GM18508 (cell line): Measurements from ENCODE around the gene DZIP1L.

Experiments used
- ATAC-seq: cut with Tn5 transposase; IDR thresholded peaks from one replicate; pipeline ENCODE4 v1.9.1; 2021; ENCODE audit warnings: moderate number of reproducible peaks; ENCODE audit not compliant: insufficient read depth, unreplicated experiment

The DZIP1L gene

DNA sequence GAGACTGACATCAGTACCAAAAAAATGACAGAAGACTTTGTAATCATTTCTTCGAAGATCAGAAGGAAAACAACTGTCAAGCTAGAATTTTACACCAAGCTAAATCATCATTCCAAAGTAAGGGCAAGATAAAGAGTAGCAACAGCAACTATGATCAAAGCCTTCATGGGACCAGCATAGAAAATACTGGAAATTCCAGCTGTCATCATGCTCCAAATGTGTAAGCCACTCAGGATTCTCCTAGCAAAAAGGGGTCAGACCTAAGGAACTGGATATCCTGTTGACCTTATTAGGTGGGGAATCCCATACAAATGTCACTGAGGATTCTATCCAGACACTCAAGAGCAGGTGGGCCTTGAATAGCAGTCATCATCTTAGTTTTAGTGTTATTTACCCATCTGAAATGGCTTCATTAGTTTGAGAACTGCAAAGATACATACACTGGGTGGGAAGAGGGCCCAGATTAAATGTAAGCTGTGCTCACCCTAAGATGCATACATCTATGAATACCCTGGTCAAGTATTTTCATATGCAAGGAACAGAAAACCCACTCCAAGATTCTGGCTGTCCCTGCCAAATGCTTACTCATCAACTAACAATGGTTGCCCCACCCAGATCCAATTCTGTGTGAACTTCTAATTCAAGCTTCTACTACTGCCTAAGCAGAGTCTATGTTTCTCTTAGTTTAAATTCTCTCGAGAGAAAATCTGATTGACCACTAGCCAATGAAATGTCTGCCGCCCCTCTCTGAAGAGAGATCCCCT, 72.0 kb downstream of the DZIP1L start:
- ATAC-seq = no peak

DNA sequence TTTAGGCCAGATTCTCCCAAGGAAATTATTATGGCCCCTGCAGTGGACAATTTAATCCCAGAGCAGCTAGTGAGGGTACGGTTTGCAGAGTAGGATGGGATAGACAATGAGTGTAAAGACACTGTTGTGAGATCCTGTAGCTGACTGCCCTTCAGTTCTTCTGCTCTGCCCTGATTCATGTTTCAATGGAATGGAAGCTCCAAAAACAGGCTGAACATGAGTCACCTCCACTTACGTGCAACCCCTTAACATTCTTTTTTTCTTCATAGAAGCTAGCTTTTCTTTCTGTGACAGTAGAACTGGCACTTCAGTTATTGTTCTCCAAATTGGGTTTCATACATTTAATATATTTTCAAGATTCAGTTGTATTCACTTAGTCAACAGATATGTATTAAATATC, 73.4 kb downstream of the DZIP1L start:
- no peak for ATAC-seq

DNA sequence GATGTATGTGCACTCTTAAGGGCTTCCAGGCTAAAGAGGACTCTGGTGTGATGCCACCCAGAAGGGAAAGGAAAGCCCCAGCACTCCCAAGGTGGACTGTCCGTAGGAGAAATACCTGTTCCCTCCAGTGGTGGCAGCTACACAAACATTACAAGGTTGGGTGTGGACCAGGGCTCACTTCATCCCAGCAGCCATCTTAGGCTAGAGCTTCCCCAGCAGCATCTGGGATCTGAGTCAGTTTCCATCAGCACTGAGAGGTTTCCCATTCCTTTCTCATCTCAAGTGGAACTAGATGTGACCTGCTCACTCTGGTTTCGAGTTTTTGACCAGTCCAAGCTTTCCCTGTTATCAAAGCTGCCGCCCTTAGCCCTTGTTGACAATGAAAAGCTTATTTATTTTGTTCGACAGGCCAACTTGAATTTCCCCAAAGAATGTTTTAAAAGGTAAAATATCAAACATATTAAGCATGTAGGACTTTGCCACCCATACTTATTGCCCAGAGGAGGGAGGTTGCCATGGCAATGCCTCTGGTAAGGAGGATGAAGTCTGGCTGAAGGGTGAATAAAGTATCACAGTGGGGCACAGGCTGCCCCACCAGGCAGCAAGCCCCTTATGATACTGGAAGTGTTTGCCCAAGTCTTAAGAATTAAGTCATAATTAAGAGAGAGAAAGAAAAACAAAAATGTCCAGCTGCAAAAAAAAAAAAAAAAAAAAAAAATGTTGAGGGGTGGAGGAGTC, 76.5 kb downstream of the DZIP1L start:
- ATAC-seq = no peak

DNA sequence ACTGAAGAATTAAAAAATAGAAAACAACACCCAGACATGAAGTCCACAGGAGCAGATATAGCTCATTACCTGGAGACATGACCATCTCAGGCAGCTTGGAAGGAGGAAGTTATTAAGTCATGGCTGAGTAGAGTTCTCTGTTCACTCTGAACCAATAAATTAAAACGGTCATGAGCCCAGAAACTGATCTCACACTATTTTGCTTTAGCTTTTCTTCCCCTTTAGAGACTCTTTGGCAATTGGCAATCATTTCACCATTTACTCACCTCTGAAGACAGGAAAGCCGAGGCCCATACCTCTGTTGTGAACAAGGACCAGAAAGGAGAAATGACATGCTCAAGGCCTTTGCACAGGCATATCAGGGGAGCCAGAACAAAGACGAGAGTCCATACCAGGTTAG, 78.8 kb downstream of the DZIP1L start:
- no peak for ATAC-seq

DNA sequence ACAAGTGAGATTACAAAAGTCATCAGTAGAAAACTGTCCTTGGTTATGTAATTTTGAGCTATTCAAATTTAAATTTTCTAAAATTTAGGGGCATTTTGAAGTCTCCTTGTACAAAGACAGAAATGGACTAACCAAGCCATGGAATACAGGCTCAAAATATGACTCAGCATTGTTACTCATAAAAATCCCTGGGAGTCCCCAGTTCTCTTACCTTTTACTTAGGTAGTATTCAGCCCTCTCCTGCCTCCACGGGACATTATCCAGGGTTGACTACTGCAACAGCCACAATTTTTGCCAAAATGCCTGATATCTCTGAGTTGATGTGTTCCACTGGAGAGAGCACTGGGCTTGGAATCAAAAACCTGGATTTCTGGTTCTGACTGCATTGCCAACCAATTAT, 80.5 kb downstream of the DZIP1L start:
- ATAC-seq = no peak

DNA sequence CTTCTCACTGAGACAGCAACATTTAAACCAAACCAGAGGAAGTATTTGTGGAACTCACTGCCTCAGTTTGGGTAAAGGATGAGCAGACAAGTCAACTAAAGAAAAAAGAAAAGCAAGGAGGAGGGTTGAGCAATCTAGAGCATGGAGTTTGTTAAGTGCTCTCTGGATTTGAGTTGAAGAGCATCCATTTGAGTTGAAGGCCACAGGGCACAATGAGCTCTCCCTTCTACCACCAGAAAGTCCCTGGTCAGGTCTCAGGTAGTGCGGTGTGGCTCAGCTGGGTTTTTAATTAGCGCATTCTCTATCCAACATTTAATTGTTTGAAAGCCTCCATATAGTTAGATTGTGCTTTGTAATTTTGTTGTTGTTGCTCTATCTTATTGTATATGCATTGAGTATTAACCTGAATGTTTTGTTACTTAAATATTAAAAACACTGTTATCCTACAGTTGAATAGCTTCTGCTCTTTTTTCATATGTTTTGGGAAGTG, 82.2 kb downstream of the DZIP1L start:
- no peak for ATAC-seq

DNA sequence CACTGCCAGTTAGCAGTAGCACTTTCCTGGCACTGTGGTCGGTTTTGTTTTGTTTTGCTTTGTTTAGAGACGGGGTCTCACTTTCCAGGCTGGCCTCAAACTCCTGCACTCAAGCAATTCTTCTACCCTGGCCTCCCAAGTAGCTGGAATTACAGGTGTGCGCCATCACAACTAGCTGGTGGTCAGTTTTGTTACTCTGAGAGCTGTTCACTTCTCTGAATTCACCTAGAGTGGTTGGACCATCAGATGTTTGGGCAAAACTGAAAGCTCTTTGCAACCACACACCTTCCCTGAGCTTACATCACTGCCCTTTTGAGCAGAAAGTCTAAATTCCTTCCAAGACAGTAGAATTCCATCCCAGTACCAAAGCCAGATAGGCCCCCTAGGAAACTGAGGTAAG, 82.8 kb downstream of the DZIP1L start:
- no peak for ATAC-seq

DNA sequence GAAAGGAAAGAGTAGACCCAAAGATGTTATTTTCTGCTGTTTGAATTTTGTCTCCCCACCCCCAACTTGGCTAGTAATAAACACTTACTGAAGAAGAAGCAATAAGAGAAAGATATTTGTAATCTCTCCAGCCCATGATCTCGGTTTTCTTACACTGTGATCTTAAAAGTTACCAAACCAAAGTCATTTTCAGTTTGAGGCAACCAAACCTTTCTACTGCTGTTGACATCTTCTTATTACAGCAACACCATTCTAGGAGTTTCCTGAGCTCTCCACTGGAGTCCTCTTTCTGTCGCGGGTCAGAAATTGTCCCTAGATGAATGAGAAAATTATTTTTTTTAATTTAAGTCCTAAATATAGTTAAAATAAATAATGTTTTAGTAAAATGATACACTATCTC, 83.9 kb downstream of the DZIP1L start:
- no peak for ATAC-seq

DNA sequence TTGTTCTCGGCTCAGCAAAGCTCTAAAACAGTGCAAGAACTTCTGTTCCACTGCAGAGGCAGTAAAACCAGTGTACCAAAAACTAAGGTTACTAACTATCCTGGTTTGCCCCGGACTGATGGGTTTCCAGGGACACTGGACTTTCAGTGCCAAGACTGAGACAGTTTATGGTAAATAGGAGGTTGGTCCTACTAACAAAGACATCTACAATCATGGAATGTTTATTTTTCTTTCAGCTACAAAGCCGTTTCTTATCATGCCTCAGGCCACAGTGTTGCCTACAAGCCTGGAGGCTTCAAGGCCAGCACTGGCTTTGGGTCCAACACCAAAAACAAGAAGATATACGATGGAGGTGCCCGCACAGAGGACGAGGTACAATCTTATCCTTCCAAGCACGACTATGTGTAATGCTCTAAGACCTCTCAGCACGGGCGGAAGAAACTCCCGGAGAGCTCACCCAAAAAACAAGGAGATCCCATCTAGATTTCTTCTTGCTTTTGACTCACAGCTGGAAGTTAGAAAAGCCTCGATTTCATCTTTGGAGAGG, 84.6 kb downstream of the DZIP1L start:
- no peak for ATAC-seq

DNA sequence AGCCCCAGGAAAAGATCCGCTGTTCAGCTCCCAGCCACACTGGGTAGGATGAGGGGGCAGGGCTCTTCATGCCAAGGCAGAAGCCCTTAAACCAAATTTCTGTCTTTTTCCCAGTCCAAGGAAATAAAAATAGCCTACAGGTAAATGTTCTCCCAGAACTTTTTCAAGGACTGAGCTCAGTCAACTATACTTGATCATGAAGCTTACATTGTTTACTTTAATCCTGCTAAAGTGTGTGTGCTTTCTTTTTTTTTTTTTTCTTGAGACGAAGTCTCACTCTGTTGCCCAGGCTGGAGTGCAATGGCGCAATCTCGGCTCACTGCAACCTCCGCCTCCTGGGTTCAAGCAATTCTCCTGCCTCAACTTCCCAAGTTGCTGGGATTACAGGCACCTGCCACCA, 87.6 kb downstream of the DZIP1L start:
- no peak for ATAC-seq

DNA sequence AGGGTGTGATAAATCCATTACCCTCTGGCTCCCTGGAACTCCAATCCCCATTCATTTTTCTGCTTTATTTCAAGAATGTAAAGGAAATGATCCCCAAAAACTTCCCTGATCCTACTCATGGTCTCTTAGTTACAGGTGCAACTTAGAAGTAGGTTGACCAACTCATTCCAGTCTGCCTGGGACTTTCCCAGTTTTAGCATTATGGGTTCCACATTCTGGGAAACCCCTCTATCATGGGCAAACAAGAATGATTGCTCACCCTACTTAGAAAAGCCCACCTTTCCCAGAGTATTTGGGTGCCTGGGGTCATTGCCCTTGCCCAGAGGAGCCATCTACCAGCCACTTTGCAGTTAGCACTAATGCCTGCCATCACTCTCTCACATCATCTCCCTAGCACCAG, 89.9 kb downstream of the DZIP1L start:
- ATAC-seq = no peak

DNA sequence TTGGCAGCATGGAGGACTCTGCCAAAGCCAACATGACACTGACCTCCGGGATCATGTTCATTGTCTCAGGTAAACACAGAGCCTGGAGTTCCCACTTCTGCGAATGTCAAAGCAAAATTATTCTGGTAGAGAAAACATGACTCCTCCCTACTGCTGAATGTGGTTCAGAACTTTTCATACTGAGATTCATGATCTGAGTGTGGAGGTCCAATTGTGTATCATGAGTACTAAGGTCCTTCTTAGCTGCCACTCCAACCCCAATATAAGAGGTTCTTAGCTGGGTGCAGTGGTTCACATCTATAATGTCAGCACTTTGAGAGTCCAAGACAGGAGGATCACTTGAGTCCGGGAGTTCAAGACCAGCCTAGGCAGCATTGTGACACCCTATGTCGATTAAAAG, 91.7 kb downstream of the DZIP1L start:
- no peak for ATAC-seq

DNA sequence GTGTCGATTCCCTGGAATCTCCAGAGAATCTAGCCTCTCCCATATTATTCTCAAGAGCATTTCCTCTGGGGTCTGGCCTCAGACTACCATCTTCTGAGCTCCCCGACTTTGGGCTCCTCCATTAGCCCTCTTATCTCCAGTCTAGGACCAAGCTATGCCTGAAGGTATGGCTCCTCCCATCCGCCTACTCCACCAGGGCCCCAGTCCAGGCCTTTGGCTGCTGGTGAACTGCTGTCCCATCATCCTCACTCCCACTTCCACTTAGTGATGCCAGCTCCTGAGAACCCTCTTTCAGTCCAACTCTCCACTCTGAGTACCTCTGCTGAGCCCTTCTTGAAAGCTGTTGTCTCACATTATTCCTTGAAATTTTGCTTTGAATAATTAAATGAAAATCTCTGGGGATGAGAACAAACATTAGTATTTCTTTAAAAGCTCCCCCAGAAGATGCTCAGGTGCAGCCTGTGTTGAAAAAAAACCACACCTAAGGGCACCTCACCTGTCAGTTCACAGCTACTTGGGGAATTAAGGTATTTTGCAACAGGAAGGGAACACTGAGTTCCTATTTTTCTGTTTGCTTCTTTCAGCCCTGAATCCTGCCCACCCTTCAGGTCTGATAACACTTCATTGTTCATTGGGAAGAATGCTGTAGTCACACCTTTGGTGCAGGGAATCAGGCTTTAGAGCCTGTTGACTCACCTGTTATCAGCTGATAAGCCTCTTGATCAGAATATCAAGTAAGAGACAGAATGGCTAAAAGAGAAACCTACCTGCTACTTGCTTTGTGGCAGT, 95.9 kb downstream of the DZIP1L start:
- no peak for ATAC-seq

DNA sequence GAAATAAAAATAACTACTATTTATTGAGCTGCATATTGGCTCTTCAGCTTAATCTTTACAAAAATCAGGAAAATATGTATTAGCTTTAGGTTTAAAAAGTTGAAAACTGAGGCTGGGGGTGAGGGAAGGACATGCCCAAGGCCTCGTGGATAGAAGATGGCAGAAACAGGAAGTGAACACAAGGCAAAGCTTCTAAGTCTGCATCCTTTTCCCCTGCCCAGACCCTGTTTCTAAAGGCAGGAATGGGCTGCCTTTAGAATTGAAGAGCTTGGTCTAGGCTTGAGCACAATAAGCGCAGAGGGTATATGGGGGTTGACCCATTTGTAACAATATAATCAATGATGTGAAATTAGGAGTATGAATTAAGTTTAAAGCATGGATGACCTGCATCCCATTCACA, 99.3 kb downstream of the DZIP1L start:
- ATAC-seq = no peak

DNA sequence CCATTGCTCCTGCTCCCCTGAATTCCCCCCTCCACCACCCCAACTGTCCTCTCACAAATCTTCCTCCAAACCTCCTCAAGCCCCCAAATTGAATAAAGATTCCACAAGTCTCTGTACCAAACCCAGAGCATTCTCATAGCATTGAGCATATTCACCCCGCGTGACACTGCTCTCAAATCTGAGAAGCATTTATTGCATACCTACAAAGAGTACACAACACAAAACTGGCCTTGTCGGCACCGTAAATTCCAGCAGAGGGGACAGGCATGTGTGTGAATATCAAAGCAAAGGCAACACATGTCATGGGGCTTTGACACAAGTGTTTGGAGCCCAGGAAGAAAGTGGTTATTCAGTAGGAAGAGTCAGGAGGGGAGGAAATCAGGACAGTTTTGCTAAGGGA, 102.9 kb downstream of the DZIP1L start:
- no peak for ATAC-seq
